Right ventricle myocardium superior (tissue), 1 donor: ENCODE measurements around the gene ITPRIP. TPM values are rescaled to one million over a fixed set of nuclear protein-coding genes. Genes with fewer than 3 reads are reported as not detected.

Experiments used
- ATAC-seq: fragments of 200-7000 bp; cut with Tn5 transposase; one replicate; pipeline ENCODE4 v1.9.1; 2020; ENCODE audit warnings: mild to moderate bottlenecking; ENCODE audit not compliant: poor library complexity
- DNase-seq: peaks from one replicate; pipeline ENCODE4 v3.0.0-alpha.2; 2020
- intact Hi-C: fragments of 100-400 bp; cut with DNase I; formaldehyde crosslinking; loops from one replicate; pipeline ENCODE4 v1.11.2; 2022
- total RNA-seq: library from RNA; stranded (reverse); fragmentation: NEBNext Ultra II Directional; extraction: Animal tissue kit (Norgen Biotek cat#: 25700); gene quantifications from one replicate; pipeline ENCODE4 v1.2.1, GENCODE V29; 2021
- donor health status: DM: no; HTN: yes; CAD: no; lungs with severe emphysema.

The ITPRIP gene
- total RNA-seq, 1 donor from 2014 or later = 29.1 TPM

DNA sequence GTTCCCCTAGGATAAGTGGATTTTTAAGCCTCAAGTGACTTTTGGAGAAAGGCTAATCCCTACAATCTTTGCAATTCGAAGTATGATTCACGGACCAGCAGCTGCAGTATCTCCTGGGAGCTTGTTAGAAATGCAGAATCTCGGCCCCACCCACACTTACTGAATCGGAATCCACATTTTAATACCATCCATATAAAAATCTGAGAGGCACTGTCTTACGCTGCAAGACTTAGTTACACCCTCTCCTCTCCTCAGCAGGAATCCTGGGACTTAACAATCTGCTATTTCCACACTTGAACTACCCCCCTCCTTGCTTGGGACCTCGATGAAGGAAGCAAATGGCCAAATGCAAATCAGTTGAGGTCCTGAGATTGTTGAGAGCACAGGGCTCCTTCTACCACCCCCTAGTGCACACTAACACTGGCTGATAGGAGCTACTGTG, 21.0 kb downstream of the ITPRIP start:
- ATAC-seq (no peak), DNase-seq (no peak)
- intact Hi-C loops = no loop called here

DNA sequence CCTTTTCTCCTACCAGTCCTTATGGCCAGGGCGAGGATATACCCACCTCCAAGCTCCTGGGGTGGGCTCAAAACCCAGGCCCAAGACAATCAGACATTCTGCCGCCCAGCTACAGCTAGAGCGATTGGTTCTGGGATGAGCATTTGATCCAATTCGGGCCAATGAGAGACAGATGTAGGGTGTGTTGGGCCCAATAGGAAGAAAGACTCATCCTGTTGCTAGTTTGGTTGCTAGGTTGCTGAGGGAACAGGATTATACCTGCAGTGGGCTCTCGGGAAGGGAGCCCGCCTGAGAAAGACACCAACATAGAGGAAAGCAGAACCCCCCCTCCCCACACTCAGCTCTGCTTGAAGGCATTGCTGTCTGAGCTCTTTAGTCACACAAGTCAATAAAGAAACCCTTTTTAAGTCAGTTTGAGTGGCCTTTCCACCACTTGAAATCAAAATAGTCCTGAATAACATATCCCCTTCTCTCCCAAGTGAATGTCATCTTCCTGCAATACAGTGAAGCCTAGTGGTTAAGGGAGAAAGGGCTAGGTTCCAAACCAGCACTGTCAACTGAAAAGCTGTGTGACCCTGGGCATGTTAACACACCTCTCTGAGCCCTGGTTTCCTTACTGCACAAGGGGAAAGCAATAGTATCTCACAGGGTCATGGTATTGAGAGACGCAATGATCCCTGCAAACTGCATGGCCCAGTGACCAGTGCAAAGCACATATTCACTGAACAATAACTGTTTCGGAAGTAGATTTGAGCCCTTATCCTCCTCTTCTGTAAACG, 21.8 kb downstream of the ITPRIP start:
- ATAC-seq (no peak), DNase-seq (no peak)
- intact Hi-C loops = no loop called here

DNA sequence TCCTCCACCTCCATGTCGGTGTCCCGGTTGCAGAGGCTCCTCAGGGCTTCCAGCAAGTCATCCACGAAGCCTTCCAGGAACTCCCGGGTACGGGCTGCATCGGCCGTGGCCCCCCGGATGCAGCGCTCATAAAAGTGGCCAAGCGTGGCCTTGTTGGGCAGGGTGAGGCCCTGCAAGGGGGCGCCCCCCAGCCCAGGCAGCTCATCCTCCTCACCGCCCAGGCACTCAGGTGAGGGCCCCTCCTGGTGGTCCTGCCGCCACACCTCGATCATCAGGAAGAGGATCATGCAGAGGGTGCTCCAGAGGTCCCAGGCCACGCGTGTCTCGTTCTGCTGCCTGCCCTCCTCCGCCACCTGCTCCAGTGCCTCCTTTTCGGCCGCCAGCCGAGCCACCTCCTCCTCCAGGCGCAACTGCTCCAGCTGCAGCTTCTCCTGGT, 22.8 kb downstream of the ITPRIP start:
- intact Hi-C loops = no loop called here
- no peak for ATAC-seq
- DNase-seq = no peak

DNA sequence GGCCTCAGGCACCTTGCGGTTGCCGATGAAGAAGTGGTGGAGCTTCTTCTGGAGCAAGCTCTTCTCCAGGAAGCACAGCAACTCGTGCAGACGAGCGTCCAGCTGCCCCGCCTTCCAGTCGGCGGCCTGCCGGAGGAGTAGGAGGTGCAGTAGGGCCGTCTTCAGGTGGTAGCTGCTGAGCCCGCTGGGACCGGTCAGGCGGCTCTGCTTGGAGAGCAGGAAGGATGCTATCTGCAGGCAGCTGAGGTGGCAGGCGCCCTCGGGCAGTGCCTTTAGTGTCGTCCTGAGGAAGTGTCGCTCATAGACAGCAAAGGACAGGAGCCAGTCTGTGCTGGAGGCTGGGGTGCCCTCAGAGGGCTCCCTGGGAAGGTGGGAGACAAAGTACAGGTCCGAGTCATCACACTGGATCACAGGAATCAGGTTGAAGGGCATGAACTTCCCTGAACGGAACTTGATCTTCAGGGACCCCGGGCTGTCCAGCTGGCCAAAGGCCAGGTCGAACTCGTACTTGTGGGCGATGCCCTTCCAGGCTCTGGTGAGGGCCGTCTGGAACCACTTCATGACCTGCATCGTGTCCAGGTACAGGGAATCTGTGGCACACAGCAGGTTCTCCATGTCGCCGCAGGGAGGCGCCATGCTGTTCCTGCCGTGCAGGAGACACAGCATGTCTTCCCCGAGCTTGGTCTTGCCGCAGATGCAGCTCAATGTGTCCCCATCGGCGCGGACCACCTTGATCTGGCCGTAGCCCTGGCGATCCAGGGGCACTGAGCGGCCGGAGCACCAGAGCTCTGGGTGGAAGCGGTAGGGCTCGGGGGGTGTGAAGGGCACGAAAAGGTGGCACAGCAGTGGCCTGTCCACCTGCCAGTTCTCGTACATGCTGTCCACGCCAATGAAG, 23.4 kb downstream of the ITPRIP start:
- intact Hi-C loops = no loop called here
- ATAC-seq (no peak), DNase-seq (no peak)

- ATAC-seq = no peak
- DNase-seq = no peak
- intact Hi-C loops = no loop called here
Observed at GRCh38 chr10:104311184-104311720, 27.0 kb downstream of the ITPRIP start.

GRCh38 chr10:104309980-104310978, 28.0 kb downstream of the ITPRIP start:
- DNase-seq (peak; percentile 84), ATAC-seq (peak; percentile 86)
- intact Hi-C loops = no loop called here

GRCh38 chr10:104308439-104308903, 29.8 kb downstream of the ITPRIP start:
- intact Hi-C loops = no loop called here
- DNase-seq = no peak
- ATAC-seq = no peak

GRCh38 chr10:104307576-104308438, 30.5 kb downstream of the ITPRIP start:
- ATAC-seq (no peak), DNase-seq (no peak)
- intact Hi-C loops = no loop called here

- intact Hi-C loops = no loop called here
- no peak for ATAC-seq
- DNase-seq = no peak
Observed at GRCh38 chr10:104306897-104307296, 31.4 kb downstream of the ITPRIP start.

GRCh38 chr10:104304927-104305326, 33.3 kb downstream of the ITPRIP start:
- intact Hi-C loops = loop anchor here (5.0 kb wide), 1 partner anchor 32 kb away; the partner anchor contains the start of gene ITPRIP
- DNase-seq (no peak), ATAC-seq (peak; percentile 51)

DNA sequence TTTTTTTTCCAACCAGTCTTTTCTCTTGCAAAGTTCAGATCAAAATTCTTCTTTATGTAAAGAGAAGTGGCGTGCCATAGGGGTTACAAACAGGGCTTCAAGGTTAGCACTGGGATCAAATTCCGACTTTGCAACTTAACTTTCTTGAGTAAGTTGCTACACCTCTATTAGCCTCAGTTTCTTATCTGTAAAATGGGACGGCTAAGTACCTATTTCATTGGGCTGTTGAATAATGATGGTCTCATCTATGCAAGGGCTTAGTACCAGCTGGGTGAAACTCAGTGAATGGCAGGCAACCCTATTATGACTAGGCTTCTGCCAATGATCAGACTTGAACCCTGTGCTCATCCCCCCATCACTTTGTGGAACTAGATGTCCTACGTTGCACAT, 33.9 kb downstream of the ITPRIP start:
- no peak for ATAC-seq
- intact Hi-C loops = loop anchor here (5.0 kb wide), 1 partner anchor 33 kb away; the partner anchor contains the start of gene ITPRIP
- DNase-seq = no peak

- intact Hi-C loops = loop anchor here (5.0 kb wide), 1 partner anchor 34 kb away; the partner anchor contains the start of gene ITPRIP
- no peak for DNase-seq
- no peak for ATAC-seq
Observed at GRCh38 chr10:104303594-104304355, 34.5 kb downstream of the ITPRIP start.

- DNase-seq = no peak
- intact Hi-C loops = loop anchor here (5.0 kb wide), 1 partner anchor 35 kb away; the partner anchor contains the start of gene ITPRIP
- no peak for ATAC-seq
Observed at GRCh38 chr10:104301907-104302690, 36.2 kb downstream of the ITPRIP start.

DNA sequence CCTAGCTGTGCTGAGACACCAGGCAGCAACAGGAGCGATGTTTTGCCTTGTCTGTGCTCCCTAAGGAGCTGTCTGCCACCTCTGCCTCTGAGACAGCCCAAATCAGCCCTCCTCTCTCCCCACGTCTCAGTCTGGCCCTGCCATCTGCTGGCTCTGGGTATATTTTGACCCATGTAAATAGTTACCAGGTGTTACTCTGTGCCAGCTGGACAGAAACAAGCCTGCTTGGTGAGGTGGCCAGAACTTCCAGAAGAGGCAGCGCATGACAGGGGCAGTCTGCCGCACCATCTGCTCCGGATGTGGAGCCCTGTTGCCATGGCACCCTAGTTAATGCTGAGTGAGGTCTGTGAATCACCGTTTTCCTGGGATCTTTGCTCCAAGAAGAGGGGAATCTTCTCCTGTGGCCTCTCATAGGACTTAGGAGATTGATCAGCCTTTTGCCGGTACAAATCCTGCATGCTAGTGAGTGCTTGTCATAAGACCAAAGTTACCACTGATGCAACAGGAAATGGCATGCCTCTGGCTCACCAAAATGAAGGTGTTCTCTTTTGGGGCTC, 37.5 kb downstream of the ITPRIP start:
- DNase-seq (peak; percentile 79), ATAC-seq (peak; percentile 79)
- intact Hi-C loops = loop anchor here (5.0 kb wide), 1 partner anchor 36 kb away; the partner anchor contains the start of gene ITPRIP
